WI38 (cell line): ENCODE measurements around the gene FLCN.

Experiments used
- H3K4me3 ChIP-seq: 2 replicates; pipeline ENCODE4 v1.5.1; 2011; ENCODE audit warnings: low read depth, mild to moderate bottlenecking, control low read depth, low read length
- TF ChIP-seq, protein P1 (sequence below): IDR thresholded peaks from 2 replicates; pipeline ENCODE4 v1.5.1; 2012; ENCODE audit warnings: low read depth, mild to moderate bottlenecking, control low read depth, low read length

The FLCN gene

DNA sequence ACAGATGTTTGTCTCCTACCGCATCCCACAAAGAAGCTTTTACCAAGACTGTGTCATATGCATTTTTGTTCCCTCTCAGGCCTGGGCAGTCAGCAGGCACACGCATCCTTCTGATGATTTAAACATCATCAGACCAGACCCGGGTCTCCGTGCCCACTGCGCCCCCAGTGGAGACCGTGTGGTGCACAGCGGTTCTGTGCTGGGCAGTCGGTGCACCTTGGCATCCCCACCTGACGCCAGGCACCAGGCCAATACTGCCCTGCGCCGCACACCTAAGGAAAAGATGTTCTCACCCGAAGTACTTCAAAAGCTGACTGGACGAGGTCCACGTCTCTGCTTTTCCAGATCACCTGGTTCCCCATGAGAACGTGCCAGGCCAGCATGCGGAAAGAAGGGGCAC, 20.2 kb downstream of the FLCN start:
- TF ChIP-seq, protein P1, sequence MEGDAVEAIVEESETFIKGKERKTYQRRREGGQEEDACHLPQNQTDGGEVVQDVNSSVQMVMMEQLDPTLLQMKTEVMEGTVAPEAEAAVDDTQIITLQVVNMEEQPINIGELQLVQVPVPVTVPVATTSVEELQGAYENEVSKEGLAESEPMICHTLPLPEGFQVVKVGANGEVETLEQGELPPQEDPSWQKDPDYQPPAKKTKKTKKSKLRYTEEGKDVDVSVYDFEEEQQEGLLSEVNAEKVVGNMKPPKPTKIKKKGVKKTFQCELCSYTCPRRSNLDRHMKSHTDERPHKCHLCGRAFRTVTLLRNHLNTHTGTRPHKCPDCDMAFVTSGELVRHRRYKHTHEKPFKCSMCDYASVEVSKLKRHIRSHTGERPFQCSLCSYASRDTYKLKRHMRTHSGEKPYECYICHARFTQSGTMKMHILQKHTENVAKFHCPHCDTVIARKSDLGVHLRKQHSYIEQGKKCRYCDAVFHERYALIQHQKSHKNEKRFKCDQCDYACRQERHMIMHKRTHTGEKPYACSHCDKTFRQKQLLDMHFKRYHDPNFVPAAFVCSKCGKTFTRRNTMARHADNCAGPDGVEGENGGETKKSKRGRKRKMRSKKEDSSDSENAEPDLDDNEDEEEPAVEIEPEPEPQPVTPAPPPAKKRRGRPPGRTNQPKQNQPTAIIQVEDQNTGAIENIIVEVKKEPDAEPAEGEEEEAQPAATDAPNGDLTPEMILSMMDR, result no peak

DNA sequence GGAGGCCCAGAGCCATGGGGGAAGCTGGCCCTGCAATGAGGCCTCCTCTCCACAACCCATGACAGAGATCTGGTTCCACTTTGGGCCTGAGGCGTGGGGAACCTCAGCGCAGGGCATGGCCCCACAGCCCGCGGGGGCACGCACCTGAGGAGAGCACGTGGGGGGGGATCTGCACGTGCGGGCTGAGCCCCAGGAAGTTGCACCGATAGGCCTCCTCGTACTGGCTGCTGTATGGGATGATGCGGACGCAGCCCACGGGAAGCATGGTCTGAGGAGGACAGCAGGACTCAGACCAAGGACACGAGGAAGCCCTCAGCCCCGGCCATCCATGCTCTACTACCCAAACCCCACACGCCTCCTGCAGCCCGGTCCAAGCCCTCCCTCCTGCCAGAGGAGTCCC, 20.7 kb downstream of the FLCN start:
- H3K4me3 ChIP-seq, result no peak overlapping the region

More for the DNA sequence above, 20.2 kb downstream of the FLCN start:
- H3K4me3 ChIP-seq, result no peak overlapping the region

DNA sequence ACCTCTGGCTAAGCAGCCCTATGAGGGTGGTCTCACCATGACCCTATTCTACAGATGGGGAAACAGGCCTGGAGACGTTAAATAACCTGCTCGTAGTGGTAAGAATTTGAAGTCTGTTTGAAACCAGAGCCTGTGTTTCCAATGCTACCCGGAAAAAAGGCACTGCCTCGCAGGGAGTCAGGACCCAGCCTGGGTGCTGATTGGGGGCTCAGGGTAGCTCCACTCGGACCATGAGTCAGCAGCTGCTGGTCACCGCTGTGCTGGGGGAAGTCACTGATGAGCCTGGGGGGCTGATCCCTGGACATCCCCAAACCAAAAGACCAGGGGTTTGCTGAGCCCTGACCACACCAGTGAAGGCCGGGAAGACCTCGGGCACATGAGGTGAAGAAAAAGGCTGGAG, 21.4 kb downstream of the FLCN start:
- H3K4me3 ChIP-seq, result no peak overlapping the region
- TF ChIP-seq, protein P1, result no peak

More for the DNA sequence above, 20.7 kb downstream of the FLCN start:
- TF ChIP-seq, protein P1, result no peak

DNA sequence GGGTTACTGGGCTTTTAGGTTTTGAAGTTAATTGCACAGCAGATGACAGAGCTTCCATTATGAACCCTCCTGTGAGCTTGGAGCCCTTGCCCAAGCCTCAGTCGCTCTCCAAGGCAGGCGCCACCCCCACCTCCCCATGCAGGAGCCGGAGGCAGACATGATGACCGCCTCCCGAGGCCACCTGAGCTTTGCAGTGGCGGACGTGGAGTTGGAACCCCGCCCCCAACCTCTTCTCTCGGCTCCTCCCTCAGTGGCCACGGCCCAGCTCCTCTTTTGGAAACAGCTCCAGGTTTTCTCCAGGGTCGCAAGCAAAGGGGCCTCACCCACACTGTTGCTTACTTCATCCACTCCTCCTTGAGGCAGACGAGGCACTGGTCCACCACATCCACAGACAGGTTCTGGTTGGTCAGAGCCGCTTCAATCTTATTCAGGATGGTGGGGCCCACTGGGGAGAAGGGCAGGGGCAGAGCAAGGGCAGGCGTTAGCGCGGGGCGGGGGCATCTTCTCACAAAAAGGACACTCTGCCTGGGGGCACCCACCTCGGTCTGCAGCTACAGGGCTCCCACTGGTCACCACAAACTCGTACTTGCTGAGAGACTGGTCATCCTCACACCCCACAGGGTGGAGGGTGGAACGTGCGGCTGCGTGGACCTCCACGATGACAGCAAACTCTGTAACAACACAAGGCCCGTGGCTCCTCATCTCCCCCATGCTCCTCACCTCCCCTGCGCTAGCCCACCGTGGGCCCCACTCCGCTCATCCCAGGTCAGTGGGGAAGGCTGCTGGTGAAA, 22.1 kb downstream of the FLCN start:
- H3K4me3 ChIP-seq, result no peak overlapping the region
- TF ChIP-seq, protein P1, result no peak

DNA sequence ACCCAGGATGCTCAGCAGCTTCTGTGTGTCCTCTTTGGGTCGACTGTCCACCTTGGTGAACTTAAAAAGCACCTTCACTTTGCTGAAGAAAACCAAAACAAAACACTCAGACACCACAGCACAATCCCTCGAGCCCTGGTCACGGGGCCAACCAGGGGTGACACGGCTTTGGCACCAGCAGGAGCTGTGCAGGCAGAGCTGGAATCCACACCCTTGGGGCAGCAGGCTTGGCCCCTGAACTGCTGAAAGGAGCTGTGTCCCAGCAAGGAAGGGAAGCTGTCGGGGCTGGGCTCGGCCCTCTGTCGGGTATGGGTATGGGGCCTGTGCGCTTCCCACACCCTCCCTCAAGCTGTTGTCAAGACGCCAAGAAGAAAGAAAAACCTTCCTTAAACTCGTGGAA, 23.2 kb downstream of the FLCN start:
- TF ChIP-seq, protein P1, result no peak
- H3K4me3 ChIP-seq, result no peak overlapping the region

DNA sequence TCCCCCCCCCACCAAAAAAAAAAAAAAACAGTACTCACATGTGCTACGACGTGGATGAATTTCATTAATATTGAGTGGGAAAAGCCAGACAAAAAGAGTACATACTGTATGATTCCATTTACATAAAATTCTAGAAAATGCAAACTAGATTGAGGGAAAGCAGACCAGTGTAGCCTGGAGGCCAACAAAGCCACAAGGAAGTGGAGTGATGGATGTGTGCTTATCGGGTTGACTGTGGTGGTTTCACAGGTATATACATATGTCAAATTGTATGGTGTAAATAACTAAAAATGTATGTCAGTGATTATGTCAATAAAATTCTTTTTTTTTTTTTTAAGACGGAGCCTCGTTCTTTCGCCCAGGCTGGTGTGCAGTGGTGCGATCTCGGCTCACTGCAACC, 29.0 kb downstream of the FLCN start:
- no peak overlapping the region for H3K4me3 ChIP-seq
- TF ChIP-seq, protein P1, result no peak

DNA sequence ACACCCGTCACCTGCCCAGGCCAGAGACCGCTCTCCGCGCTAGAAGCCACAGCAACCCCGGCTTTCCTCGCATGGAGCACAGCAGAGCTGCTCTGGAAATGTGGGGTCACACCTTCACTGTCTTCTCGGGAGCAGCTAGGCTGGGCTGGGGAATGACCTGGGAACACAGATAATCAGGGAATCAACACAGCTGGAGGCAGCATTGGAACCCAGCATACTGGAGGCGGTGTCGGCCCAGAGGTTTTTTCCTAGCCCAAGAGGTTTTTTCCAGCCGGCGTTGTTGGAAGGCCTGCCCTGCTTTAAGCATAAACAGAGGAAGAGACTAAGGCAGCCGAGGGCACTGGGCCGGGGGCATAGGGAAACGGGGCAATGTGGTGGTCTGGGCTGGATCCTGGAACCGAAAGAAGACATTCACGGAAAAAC, 30.0 kb downstream of the FLCN start:
- TF ChIP-seq, protein P1, result no peak
- no peak overlapping the region for H3K4me3 ChIP-seq
